K562 treated with DMSO at 1 percent for 48 hours (cell line): Measurements from ENCODE around the gene ZNF552. TPM values are rescaled to one million over a fixed set of nuclear protein-coding genes. Genes with fewer than 3 reads are reported as not detected.

ENCODE experiments used
- total RNA-seq: library from RNA; unstranded; fragments of 300-600 nt; gene quantifications from 2 replicates; pipeline ENCODE4 v1.2.3, GENCODE V29; 2022; ENCODE audit warnings: low replicate concordance; ENCODE audit errors: extremely low read depth

ZNF552 gene
- total RNA-seq, result not detected in 2 replicates

DNA sequence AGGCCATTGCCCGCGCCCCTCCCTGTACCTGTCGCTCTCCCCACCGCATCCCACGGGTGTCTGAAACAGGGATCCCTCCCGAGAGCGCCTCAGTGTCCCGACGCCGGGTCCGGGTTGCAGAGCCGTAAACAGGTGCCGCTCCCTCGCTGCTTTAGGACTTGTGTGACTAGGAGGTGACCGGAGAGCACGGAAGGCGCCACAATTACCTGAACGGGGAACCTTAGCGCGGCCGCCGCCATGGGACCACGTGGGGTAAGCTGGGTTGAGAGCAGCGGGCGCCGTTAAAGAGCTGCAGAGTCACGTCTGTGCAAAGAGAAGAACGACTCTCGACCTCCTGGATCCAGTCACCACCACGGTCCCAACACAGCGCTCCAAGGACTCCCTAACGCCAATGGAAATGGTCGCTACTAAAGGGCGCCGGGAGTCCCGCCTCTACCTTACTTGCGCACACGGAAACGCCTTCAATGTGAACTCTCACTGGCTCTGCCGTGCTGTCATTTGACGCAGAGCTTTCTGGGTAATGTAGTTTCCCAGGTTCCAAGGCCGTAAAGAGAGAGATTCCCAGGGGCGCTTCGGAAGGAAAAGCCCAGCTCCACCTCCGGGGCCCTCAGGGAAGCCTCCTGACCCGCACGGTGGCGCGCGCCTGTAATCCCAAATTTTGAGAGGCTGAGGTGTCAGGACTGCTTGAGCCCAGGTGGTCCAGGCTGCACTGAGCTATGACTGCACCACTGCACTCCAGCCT, at the start of gene ZNF552:
ZNF552 (minus strand) TSS at position 409 of the 742 bp plus-strand sequence; CDS start at position 239, 170 bp downstream.

DNA sequence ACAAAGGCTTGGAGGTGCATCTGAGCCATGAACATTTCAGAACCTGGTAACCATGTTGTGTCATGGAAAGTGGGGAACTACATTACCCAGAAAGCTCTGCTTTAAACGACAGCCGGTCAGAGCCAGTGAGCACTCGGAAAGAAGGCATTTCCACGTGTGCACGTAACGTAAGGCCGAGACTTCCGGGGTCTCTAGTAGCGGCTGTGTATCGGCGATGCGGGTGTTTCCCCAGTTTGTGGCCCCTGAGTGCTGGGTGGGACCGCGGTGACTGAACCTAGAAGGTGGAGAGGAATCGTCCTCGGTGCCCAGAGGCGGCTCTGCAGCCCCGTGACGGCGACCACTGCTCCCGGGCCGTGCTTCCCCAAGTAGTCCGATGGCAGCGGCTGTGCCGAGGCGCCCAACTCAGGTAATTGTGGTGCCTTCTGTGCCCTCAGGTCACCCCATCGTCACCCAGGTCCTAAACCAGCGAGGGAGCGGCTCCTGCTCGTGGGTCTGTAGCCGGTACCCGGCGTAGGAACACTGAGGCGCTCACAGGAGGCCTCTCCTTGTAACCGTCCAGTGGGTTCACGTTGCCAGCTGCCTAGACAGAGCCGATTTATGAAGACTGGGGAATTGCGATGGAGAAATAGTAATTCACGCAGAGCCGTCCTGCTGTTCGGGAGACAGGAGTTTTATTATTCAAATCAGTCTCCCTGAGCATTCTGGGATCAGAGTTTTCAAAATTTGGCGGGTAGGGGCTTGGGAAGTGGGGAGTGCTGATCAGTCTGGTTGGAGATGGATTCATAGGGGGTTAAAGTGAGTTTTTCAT, 35.2 kb upstream of the ZNF552 start, which contains the start of gene ZNF587:
ZNF587 (plus strand) TSS at position 194 of the 808 bp plus-strand sequence; CDS start at position 374, 180 bp downstream.

DNA sequence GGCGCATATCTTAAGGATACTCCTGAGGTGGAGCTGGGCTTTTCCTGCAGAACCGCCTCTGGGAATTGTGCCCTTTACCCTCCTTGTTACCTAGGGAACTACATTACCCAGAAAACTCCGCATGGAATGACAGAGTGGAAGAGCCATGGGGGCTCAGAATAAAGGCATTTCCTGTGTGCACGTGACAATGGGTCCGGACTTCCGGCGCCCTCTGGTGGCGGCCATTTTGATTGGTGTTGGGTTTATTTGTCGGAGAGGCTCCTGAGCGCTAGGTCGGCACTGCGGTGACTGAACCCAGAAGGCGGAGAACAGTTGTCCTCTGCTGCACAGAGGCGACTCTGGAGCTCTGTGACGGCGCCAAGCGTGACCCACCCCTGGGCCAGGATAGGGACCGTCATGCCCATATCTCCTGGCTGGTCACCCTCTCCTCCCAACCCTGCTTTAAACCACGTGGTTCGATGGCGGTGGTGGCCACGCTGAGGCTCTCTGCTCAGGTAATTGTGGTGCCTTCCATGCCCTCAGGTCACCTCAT, 15.4 kb upstream of the ZNF552 start, which contains the start of gene ZNF587B:
ZNF587B (plus strand) TSS at position 229 of the 532 bp plus-strand sequence; CDS start at position 459, 230 bp downstream.

DNA sequence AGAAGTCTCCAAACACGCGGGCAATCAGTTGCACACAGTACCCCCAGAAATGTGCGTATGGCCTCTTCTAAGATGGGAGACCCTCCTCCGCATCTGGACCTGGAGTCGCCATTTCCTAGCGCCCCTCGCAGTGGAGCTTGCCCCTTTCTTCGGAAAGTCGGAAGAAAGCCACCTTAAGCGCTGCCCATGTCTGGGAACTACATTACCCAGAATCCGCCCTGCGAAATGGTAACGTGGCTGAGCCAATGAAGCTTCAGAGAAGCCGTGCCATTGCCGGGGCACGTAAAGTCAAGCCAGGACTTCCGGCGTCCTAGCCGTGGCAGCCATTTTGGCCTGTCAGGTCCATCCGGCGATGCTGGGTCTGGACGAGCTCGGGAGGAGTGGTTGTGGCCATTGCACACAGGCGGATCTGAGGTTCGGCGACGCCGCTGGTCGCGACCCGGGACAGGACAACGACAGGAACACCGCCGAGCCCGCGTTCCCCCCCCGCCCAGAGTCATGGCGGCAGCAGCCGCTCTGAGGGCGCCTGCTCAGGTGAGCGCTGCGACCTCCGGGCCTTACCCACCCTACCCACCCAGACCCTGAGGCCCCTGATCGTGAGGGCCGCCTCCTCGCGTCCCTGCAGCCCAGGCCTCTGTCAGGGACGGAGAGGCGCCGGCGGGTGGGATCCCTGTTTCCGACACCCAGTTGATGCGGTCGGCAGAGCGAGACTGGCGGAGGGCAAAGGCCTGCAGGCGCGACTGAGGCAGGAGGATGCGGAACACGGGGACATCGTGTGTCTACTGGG, 45.2 kb downstream of the ZNF552 start, which contains the start of gene ZNF586:
ZNF586 (plus strand) TSS at position 332 of the 787 bp plus-strand sequence; CDS start at position 499, 167 bp downstream.

Other genes with a start within 250 kb of the ZNF552 start
- not detected in 2 replicates for gene ZNF416, start 236.0 kb downstream of the ZNF552 start, total RNA-seq
- not detected in 2 replicates for gene ZIK1, start 230.8 kb downstream of the ZNF552 start, total RNA-seq
- gene ZNF530, start 215.0 kb downstream of the ZNF552 start, total RNA-seq, result not detected in 2 replicates
- not detected in 2 replicates for gene ZNF134, start 200.7 kb downstream of the ZNF552 start, total RNA-seq
- gene ZNF211, start 181.7 kb downstream of the ZNF552 start, total RNA-seq, result not detected in 2 replicates
- gene ZSCAN4, start 146.0 kb downstream of the ZNF552 start, total RNA-seq, result not detected in 2 replicates
- gene ZNF551, start 132.9 kb downstream of the ZNF552 start, total RNA-seq, result not detected in 2 replicates
- gene ZNF154, start 105.7 kb downstream of the ZNF552 start, total RNA-seq, result not detected in 2 replicates
- gene ZNF671, start 87.3 kb downstream of the ZNF552 start, total RNA-seq, result not detected in 2 replicates
- not detected in 2 replicates for gene ZNF776, start 68.1 kb downstream of the ZNF552 start, total RNA-seq
- not detected in 2 replicates for gene ZNF586, start 45.2 kb downstream of the ZNF552 start, total RNA-seq
- not detected in 2 replicates for gene ZNF587B, start 15.4 kb upstream of the ZNF552 start, total RNA-seq
- gene ZNF587, start 34.9 kb upstream of the ZNF552 start, total RNA-seq, result not detected in 2 replicates
- not detected in 2 replicates for gene ZNF814, start 74.1 kb upstream of the ZNF552 start, total RNA-seq
- not detected in 2 replicates for gene ZNF417, start 101.7 kb upstream of the ZNF552 start, total RNA-seq
- gene ZNF418, start 120.5 kb upstream of the ZNF552 start, total RNA-seq, result not detected in 2 replicates
- not detected in 2 replicates for gene ZNF256, start 132.8 kb upstream of the ZNF552 start, total RNA-seq
- gene C19orf18, start 159.6 kb upstream of the ZNF552 start, total RNA-seq, result not detected in 2 replicates
- gene ZNF606, start 187.9 kb upstream of the ZNF552 start, total RNA-seq, result not detected in 2 replicates
- not detected in 2 replicates for gene ZSCAN1, start 219.1 kb upstream of the ZNF552 start, total RNA-seq
- gene ZNF135, start 244.4 kb upstream of the ZNF552 start, total RNA-seq, result not detected in 2 replicates